ENCODE data around the gene CCM2L. TPM values are rescaled to one million over a fixed set of nuclear protein-coding genes. Genes with fewer than 3 reads are reported as not detected.

Gene CCM2L
- total and polyA plus RNA-seq, 10 of the 15 experiments (the other 5 are each of a cell fraction or from before 2014, with no cell fraction given), result not detected

DNA sequence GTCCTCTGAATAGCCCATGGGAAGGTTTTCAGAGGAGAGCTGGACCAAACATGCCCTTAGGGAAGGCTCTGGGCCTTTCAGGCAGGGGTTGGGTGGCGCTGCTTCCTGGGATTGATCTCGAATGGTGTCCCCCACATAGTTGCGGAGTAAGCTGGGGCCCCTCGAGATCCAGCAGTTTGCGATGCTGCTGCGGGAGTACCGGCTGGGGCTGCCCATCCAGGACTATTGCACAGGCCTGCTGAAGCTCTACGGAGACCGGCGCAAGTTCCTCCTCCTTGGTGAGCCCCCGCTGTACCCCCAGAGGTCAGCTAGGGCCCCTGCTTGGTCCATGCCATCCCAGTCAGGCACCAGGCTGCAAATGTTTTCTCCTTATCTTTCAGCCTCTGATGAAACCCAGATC lies 19.3 kb downstream of the CCM2L start:
- H3K9me3 ChIP-seq (replicated peaks; ENCODE audit: control insufficient read depth, insufficient read depth, low read length), result no peaks in the 10 kb centered on the region
- H3K4me2 ChIP-seq (ENCODE audit: control insufficient read depth, insufficient read depth), result no peak overlapping the region
- no peak for ATAC-seq
- no peak for TF ChIP-seq BMI1 (IDR thresholded peaks at IDR 0.05; ENCODE audit: borderline replicate concordance)
- H3K79me2 ChIP-seq (ENCODE audit: control insufficient read depth, insufficient read depth, low read length), result no peaks in the 10 kb centered on the region
- no TSS peak for BruUV-seq (replicated peaks)
- no peak overlapping the region for H3K27ac ChIP-seq (ENCODE audit: control insufficient read depth, insufficient read depth)
- no peaks in the 10 kb centered on the region for H3K36me3 ChIP-seq (ENCODE audit: control insufficient read depth in 2 of 2, insufficient read depth in 2 of 2, low read length in 1 of 2)
- H2AFZ ChIP-seq (ENCODE audit: control insufficient read depth, low read depth, low read length), result no peak overlapping the region
- POLR2A ChIA-PET, result no interaction called here
- H3K4me1 ChIP-seq (ENCODE audit: control insufficient read depth, insufficient read depth, low read length), result peaks cover 11% of the 10 kb centered on the region
- in situ Hi-C loops (cut with MboI) (no loop called here), intact Hi-C loops (cut with micrococcal nuclease; ENCODE audit: unreplicated experiment) (no loop called here)
- no peaks in the 10 kb centered on the region for H4K20me1 ChIP-seq (ENCODE audit: control insufficient read depth, insufficient read depth)
- H3K27me3 ChIP-seq (replicated peaks in 1 of 2; ENCODE audit: control insufficient read depth in 2 of 2, insufficient read depth in 2 of 2, low read length in 1 of 2), result no peaks in the 10 kb centered on the region
- RAD21 ChIA-PET (ENCODE audit: unreplicated experiment), result interaction anchor here (0.5 to 10.3 kb wide), 6 partner anchors 54 to 623 kb away, joined by 3 to 220 read pairs (median 3); partner anchors contain the start of gene PDRG1
- no peak for FAIRE-seq
- no peak for DNase-seq (ENCODE audit: low read depth, low spot score)
- H3K9ac ChIP-seq (ENCODE audit: control insufficient read depth, insufficient read depth, low read length), result no peak overlapping the region
- no peak overlapping the region for H3K4me3 ChIP-seq
- WGBS (ENCODE audit: insufficient coverage, insufficient replicate concordance, low lambda C conversion rate, missing lambda C conversion rate), result 70% methylated on average over 11 of the region's 11 CpGs
- CTCF ChIA-PET, result interaction anchor here (1.0 to 9.5 kb wide), 17 partner anchors 10 to 749 kb away, joined by 3 to 140 read pairs (median 16); partner anchors contain the start of genes HCK and TM9SF4
- SMC1A ChIA-PET (ENCODE audit: uncharacterized antibody, unreplicated experiment), result interaction anchor here (0.9 to 10.2 kb wide), 7 partner anchors 12 to 177 kb away, joined by 3 to 344 read pairs (median 3); partner anchors contain the start of gene TM9SF4

DNA sequence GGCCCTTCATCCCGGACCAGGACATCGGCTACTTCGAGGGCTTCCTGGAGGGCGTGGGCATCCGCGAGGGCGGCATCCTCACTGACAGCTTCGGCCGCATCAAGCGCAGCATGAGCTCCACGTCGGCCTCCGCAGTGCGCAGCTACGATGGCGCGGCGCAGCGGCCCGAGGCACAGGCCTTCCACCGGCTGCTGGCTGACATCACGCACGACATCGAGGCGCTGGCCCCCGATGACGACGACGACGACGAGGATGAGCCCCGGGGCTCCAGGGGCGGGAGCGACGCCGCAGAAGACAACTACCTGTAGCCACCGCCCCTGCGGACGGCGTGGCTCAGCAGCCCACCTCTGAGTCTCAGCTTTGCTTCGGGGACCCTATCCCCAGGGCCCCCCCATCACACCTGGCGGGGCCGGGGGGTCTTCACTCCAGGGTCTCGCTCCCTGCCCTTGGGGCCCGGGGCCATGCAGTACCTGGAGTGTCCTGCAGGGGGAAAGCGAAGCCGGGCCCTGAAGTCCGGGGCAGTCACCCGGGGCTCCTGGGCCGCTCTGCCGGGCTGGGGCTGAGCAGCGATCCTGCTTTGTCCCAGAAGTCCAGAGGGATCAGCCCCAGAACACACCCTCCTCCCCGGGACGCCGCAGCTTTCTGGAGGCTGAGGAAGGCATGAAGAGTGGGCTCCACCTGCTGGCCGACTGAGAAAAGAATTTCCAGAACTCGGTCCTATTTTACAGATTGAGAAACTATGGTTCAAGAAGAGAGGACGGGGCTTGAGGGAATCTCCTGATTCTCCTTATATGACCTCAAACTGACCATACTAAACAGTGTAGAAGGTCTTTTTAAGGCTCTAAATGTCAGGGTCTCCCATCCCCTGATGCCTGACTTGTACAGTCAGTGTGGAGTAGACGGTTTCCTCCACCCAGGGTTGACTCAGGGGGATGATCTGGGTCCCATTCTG lies 21.0 kb downstream of the CCM2L start:
- peak overlapping the region; percentile 87 for H3K4me2 ChIP-seq (ENCODE audit: control insufficient read depth, insufficient read depth)
- in situ Hi-C loops (cut with MboI), result loop anchor here (5.0 kb wide), 1 partner anchor 61 kb away; no protein-coding TSS in a partner anchor
- no peak for TF ChIP-seq JUND (IDR thresholded peaks at IDR 0.05; ENCODE audit: low read depth, low read length)
- TF ChIP-seq, protein P1, sequence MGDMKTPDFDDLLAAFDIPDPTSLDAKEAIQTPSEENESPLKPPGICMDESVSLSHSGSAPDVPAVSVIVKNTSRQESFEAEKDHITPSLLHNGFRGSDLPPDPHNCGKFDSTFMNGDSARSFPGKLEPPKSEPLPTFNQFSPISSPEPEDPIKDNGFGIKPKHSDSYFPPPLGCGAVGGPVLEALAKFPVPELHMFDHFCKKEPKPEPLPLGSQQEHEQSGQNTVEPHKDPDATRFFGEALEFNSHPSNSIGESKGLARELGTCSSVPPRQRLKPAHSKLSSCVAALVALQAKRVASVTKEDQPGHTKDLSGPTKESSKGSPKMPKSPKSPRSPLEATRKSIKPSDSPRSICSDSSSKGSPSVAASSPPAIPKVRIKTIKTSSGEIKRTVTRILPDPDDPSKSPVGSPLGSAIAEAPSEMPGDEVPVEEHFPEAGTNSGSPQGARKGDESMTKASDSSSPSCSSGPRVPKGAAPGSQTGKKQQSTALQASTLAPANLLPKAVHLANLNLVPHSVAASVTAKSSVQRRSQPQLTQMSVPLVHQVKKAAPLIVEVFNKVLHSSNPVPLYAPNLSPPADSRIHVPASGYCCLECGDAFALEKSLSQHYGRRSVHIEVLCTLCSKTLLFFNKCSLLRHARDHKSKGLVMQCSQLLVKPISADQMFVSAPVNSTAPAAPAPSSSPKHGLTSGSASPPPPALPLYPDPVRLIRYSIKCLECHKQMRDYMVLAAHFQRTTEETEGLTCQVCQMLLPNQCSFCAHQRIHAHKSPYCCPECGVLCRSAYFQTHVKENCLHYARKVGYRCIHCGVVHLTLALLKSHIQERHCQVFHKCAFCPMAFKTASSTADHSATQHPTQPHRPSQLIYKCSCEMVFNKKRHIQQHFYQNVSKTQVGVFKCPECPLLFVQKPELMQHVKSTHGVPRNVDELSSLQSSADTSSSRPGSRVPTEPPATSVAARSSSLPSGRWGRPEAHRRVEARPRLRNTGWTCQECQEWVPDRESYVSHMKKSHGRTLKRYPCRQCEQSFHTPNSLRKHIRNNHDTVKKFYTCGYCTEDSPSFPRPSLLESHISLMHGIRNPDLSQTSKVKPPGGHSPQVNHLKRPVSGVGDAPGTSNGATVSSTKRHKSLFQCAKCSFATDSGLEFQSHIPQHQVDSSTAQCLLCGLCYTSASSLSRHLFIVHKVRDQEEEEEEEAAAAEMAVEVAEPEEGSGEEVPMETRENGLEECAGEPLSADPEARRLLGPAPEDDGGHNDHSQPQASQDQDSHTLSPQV (IDR thresholded peaks at IDR 0.05), result peak; percentile 90
- no peak for TF ChIP-seq HDGF (IDR thresholded peaks at IDR 0.05)
- TF ChIP-seq MYB (IDR thresholded peaks at IDR 0.05; ENCODE audit: borderline replicate concordance, low read depth, low read length), result no peak
- no peak for TF ChIP-seq ZSCAN29 (IDR thresholded peaks at IDR 0.05)
- no peak for TF ChIP-seq NFYB (IDR thresholded peaks at IDR 0.05; ENCODE audit: insufficient read depth, low read depth, low read length)
- TF ChIP-seq NRF1 (conservative IDR thresholded peaks at IDR 0.05; ENCODE audit: low read depth, low read length), result no peak

More for the DNA sequence above, 21.0 kb downstream of the CCM2L start:
- intact Hi-C loops (cut with micrococcal nuclease; ENCODE audit: unreplicated experiment), result loop anchor here (1.0 to 5.0 kb wide), 4 partner anchors 61 to 208 kb away; partner anchors contain the start of genes PLAGL2 and POFUT1
- ChIA-PET POLR2A (interaction anchor here (0.8 to 1.9 kb wide), 6 partner anchors 21 to 108 kb away, joined by 3 to 6 read pairs (median 3); no protein-coding TSS in a partner anchor), SMC1A (ENCODE audit: uncharacterized antibody, unreplicated experiment) (interaction anchor here (0.8 to 10.2 kb wide), 22 partner anchors 10 to 623 kb away, joined by 3 to 344 read pairs (median 4); partner anchors contain the start of gene PDRG1), CTCF (interaction anchor here (0.6 to 9.5 kb wide), 51 partner anchors 10 to 623 kb away, joined by 3 to 140 read pairs (median 4); partner anchors contain the start of genes HCK, PDRG1, TM9SF4 and XKR7), RAD21 (ENCODE audit: unreplicated experiment) (interaction anchor here (0.9 to 10.3 kb wide), 11 partner anchors 11 to 308 kb away, joined by 3 to 220 read pairs (median 7); partner anchors contain the start of genes HCK and PDRG1)
- Histone ChIP-seq H2AFZ (ENCODE audit: control insufficient read depth, low read depth, low read length) (peak overlapping the region; percentile 77), H3K4me3 (0 out of 2 replicates have a peak overlapping the region, but pooled peaks have one; percentile 24), H3K79me2 (ENCODE audit: control insufficient read depth, insufficient read depth, low read length) (no peaks in the 10 kb centered on the region), H3K27me3 (replicated peaks in 1 of 2; ENCODE audit: control insufficient read depth in 2 of 2, insufficient read depth in 2 of 2, low read length in 1 of 2) (no peaks in the 10 kb centered on the region; a peak in 1 of 4 replicates), H4K20me1 (ENCODE audit: control insufficient read depth, insufficient read depth) (no peaks in the 10 kb centered on the region), H3K27ac (ENCODE audit: control insufficient read depth, insufficient read depth) (no peak overlapping the region), H3K36me3 (ENCODE audit: control insufficient read depth in 2 of 2, insufficient read depth in 2 of 2, low read length in 1 of 2) (no peaks in the 10 kb centered on the region), H3K9me3 (replicated peaks; ENCODE audit: control insufficient read depth, insufficient read depth, low read length) (no peaks in the 10 kb centered on the region), H3K9ac (ENCODE audit: control insufficient read depth, insufficient read depth, low read length) (peak overlapping the region; percentile 27; the same call in 1 of the 2 replicates), H3K4me1 (ENCODE audit: control insufficient read depth, insufficient read depth, low read length) (peaks cover 28% of the 10 kb centered on the region)
- ATAC-seq, result peak; percentile 56
- no peak for DNase-seq (ENCODE audit: low read depth, low spot score)
- 23% methylated on average over 53 of the region's 59 CpGs for WGBS (ENCODE audit: insufficient coverage, insufficient replicate concordance, low lambda C conversion rate, missing lambda C conversion rate)
- no peak for FAIRE-seq
- no TSS peak for BruUV-seq (replicated peaks)
